ENCODE data around the gene PCDHB6. TPM values are rescaled to one million over a fixed set of nuclear protein-coding genes. Genes with fewer than 3 reads are reported as not detected.
"Not testable (repeated sequence)": the region's sequence is repeated elsewhere in the genome, so short reads cannot be mapped to it uniquely, and the experiment has no call there.

Gene PCDHB6
- total and polyA plus RNA-seq, 9 donors = 0.34 to 2.4 (median 1.7) TPM

DNA sequence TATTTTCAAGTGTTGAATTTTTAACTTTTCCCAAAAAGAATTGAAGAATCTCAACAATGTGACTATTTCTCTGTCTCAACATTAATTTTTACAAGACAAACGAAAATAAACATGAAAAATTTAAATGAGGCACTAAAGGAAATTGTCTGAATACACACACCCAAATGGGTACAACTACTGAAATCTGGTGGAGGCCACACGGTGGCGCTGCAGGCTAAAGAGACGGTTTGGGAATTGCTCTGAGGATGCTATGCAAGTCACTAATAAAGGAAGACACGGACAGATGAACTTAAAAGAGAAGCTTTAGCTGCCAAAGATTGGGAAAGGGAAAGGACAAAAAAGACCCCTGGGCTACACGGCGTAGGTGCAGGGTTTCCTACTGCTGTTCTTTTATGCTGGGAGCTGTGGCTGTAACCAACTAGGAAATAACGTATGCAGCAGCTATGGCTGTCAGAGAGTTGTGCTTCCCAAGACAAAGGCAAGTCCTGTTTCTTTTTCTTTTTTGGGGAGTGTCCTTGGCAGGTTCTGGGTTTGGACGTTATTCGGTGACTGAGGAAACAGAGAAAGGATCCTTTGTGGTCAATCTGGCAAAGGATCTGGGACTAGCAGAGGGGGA, 42.4 kb downstream of the PCDHB6 start, which contains the start of gene PCDHB10:
Gene PCDHB10 (plus strand): TSS at position 244 of the 616 bp plus-strand sequence. CDS start 200 bp downstream, at position 444.
- Histone ChIP-seq H3K36me3 (no peaks in the 10 kb centered on the region), H3K4me3 (no peak within 1 kb of the TSS), H3K27me3 (no peaks in the 10 kb centered on the region), H3K27ac (no peak within 1 kb of the TSS), H3K9me3 (peaks cover 0 to 10% of the 10 kb centered on the region in 2 donors), H3K4me1 (ENCODE audit: insufficient read depth) (no peaks in the 10 kb centered on the region)
- no peak for DNase-seq
- TF ChIP-seq, protein P1, sequence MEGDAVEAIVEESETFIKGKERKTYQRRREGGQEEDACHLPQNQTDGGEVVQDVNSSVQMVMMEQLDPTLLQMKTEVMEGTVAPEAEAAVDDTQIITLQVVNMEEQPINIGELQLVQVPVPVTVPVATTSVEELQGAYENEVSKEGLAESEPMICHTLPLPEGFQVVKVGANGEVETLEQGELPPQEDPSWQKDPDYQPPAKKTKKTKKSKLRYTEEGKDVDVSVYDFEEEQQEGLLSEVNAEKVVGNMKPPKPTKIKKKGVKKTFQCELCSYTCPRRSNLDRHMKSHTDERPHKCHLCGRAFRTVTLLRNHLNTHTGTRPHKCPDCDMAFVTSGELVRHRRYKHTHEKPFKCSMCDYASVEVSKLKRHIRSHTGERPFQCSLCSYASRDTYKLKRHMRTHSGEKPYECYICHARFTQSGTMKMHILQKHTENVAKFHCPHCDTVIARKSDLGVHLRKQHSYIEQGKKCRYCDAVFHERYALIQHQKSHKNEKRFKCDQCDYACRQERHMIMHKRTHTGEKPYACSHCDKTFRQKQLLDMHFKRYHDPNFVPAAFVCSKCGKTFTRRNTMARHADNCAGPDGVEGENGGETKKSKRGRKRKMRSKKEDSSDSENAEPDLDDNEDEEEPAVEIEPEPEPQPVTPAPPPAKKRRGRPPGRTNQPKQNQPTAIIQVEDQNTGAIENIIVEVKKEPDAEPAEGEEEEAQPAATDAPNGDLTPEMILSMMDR (IDR thresholded peaks at IDR 0.05) = no peak
- TF ChIP-seq EP300 (IDR thresholded peaks at IDR 0.05) = no peak
- TF ChIP-seq POLR2A (IDR thresholded peaks at IDR 0.05) = no peak
- 4 to 12% (median 7%) methylated on average over 10 of the region's 10 CpGs for WGBS, 3 donors
- intact Hi-C loops (cut with DNase I) = no loop called here

DNA sequence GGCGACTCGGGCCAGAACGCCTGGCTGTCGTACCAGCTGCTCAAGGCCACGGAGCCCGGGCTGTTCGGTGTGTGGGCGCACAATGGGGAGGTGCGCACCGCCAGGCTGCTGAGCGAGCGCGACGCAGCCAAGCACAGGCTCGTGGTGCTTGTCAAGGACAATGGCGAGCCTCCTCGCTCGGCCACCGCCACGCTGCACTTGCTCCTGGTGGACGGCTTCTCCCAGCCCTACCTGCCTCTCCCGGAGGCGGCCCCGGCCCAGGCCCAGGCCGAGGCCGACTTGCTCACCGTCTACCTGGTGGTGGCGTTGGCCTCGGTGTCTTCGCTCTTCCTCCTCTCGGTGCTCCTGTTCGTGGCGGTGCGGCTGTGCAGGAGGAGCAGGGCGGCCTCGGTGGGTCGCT, 44.5 kb downstream of the PCDHB6 start:
- H3K27ac ChIP-seq, DNase-seq: not testable (repeated sequence)
- 18 to 39% (median 24%) methylated on average over 19 to 26 of the region's 37 CpGs for WGBS, 3 donors

DNA sequence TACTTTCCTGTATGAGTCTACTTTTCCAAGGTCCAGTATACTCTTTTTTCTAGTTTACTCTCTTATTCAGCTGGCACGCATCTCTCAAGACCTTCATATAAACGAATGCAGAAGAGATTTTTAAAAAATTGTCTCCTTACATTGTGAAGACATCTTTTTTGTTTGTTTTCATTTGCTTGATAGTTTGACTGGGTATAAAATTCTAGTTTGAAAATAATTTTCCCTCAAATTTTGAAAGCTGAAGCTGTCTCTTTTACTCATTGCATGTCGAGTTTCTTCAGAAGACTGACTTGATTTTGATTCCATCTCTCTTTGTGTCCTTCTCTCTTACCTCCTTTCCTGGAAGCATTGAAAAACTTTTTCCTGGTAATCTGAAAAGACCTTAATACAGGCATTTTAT, 46.5 kb downstream of the PCDHB6 start:
- no peak overlapping the region for H3K4me3 ChIP-seq
- intact Hi-C loops (cut with DNase I) = no loop called here
- no peaks in the 10 kb centered on the region for H3K36me3 ChIP-seq
- 42 to 63% (median 56%) methylated on average over 3 of the region's 3 CpGs for WGBS, 3 donors
- H3K9me3 ChIP-seq = peaks cover 6 to 10% of the 10 kb centered on the region in 2 donors
- H3K4me1 ChIP-seq (ENCODE audit: insufficient read depth) = no peaks in the 10 kb centered on the region
- TF ChIP-seq EP300 (IDR thresholded peaks at IDR 0.05) = no peak
- no peaks in the 10 kb centered on the region for H3K27me3 ChIP-seq
- DNase-seq = no peak
- H3K27ac ChIP-seq = no peak overlapping the region

More for the DNA sequence above, 44.5 kb downstream of the PCDHB6 start:
- H3K9me3 ChIP-seq; H3K36me3 ChIP-seq; H3K4me1 ChIP-seq (ENCODE audit: insufficient read depth); H3K27me3 ChIP-seq; H3K4me3 ChIP-seq; intact Hi-C loops (cut with DNase I): not testable (repeated sequence)

DNA sequence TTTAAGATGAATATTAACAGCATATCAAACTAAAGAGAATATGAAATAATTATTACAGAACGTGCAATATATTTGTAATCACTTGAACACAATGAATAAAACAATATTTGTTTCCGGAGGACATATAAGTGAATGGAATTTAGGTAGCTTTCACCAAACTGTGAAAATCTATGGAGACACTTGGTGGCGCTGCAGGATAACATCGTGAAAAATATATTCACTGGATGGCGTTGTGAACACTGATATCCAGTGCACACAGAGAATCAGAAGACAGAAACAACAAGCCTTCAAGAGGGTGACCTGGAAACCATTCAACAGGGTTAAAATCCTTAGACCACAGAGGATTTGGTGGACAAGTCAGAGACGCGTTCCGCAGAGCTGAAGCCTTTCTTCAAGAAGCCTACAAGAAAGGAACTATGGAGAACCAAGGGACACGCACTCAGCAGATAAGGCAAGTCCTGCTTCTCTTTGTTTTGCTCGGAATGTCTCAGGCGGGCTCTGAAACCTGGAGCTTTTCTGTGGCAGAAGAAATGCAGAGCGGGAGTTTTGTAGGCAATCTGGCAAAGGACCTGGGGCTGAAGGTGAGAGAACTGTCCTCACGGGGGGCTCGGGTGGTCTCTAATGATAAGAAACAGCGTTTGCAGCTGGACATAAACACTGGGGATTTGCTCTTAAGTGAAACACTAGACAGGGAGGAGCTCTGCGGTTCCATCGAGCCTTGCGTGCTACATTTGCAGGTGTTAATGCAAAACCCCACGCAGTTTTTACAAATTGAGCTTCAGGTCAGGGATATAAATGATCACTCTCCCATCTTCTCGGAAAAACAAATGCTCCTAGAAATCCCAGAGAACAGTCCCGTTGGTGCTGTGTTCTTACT, 49.7 kb downstream of the PCDHB6 start, which contains the start of gene PCDHB11:
Gene PCDHB11 (plus strand): TSS at position 269 of the 877 bp plus-strand sequence. CDS start 148 bp downstream, at position 417.
- H3K36me3 ChIP-seq = no peaks in the 10 kb centered on the region
- intact Hi-C loops (cut with DNase I) = no loop called here
- H3K9me3 ChIP-seq = peaks cover 6 to 18% of the 10 kb centered on the region in 2 donors
- no peak within 1 kb of the TSS for H3K4me3 ChIP-seq
- H3K27ac ChIP-seq = no peak within 1 kb of the TSS
- 18 to 47% (median 45%) methylated on average over 21 of the region's 21 CpGs for WGBS, 3 donors
- H3K4me1 ChIP-seq (ENCODE audit: insufficient read depth) = no peaks in the 10 kb centered on the region
- no peaks in the 10 kb centered on the region for H3K27me3 ChIP-seq
- no peak for DNase-seq
- TF ChIP-seq, protein P1 (IDR thresholded peaks at IDR 0.05) = no peak
- no peak for TF ChIP-seq EP300 (IDR thresholded peaks at IDR 0.05)
- TF ChIP-seq POLR2A (IDR thresholded peaks at IDR 0.05) = no peak

DNA sequence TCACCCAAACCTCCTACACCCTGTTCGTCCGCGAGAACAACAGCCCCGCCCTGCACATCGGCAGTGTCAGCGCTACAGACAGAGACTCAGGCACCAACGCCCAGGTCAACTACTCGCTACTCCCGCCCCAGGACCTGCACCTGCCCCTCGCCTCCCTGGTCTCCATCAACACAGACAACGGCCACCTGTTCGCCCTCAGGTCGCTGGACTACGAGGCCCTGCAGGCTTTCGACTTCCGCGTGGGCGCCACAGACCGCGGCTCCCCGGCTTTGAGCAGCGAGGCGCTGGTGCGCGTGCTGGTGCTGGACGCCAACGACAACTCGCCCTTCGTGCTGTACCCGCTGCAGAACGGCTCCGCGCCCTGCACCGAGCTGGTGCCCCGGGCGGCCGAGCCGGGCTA, 51.3 kb downstream of the PCDHB6 start:
- 25 to 40% (median 28%) methylated on average over 18 to 27 of the region's 38 CpGs for WGBS, 3 donors
- H3K27ac ChIP-seq; H3K36me3 ChIP-seq; H3K4me3 ChIP-seq; DNase-seq; H3K27me3 ChIP-seq; H3K4me1 ChIP-seq (ENCODE audit: insufficient read depth); intact Hi-C loops (cut with DNase I): not testable (repeated sequence)
- H3K9me3 ChIP-seq = peaks cover 6 to 23% of the 10 kb centered on the region in 2 donors

DNA sequence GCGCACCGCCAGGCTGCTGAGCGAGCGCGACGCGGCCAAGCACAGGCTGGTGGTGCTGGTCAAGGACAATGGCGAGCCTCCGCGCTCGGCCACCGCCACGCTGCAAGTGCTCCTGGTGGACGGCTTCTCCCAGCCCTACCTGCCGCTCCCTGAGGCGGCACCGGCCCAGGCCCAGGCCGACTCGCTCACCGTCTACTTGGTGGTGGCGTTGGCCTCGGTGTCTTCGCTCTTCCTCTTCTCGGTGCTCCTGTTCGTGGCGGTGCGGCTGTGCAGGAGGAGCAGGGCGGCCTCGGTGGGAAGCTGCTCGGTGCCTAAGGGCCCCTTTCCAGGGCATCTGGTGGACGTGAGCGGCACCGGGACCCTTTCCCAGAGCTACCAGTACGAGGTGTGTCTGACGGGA, 51.8 kb downstream of the PCDHB6 start:
- H3K36me3 ChIP-seq; H3K27ac ChIP-seq; intact Hi-C loops (cut with DNase I); H3K4me3 ChIP-seq; H3K27me3 ChIP-seq; H3K4me1 ChIP-seq (ENCODE audit: insufficient read depth); DNase-seq: not testable (repeated sequence)
- H3K9me3 ChIP-seq = peaks cover 6 to 23% of the 10 kb centered on the region in 2 donors
- WGBS, 3 donors = 26 to 36% (median 29%) methylated on average over 8 to 31 of the region's 35 CpGs

Other genes starting within 250 kb of the PCDHB6 start
Only the 30 nearest of the 32 such genes appear.
- gene PCDHAC1, start 223.8 kb upstream of the PCDHB6 start, total RNA-seq = under 1 TPM; 0.40 to 0.82 (median 0.57) TPM
- under 1 TPM; 0.04 to 0.15 TPM for gene PCDHAC1, start 223.8 kb upstream of the PCDHB6 start, polyA plus RNA-seq
- 1 to 10 TPM in 2 of 7 donors, under 1 TPM in 5; 0.15 to 2.1 (median 0.72) TPM for gene PCDHAC2, start 183.6 kb upstream of the PCDHB6 start, total RNA-seq
- 1 to 10 TPM in 1 of 2 donors, under 1 TPM in 1; 0.06 to 1.4 TPM for gene PCDHAC2, start 183.6 kb upstream of the PCDHB6 start, polyA plus RNA-seq
- under 1 TPM in 2 of 7 donors, not detected in 5; 0.03 to 0.34 TPM for gene PCDHB1, start 98.7 kb upstream of the PCDHB6 start, total RNA-seq
- not detected for gene PCDHB1, start 98.7 kb upstream of the PCDHB6 start, polyA plus RNA-seq
- 1 to 10 TPM; 1.9 to 4.0 (median 3.3) TPM for gene PCDHB2, start 55.4 kb upstream of the PCDHB6 start, total RNA-seq
- gene PCDHB2, start 55.4 kb upstream of the PCDHB6 start, polyA plus RNA-seq = 1 to 10 TPM; 1.7 to 2.5 TPM
- 1 to 10 TPM; 2.5 to 4.1 (median 3.2) TPM for gene PCDHB3, start 49.6 kb upstream of the PCDHB6 start, total RNA-seq
- 1 to 10 TPM; 1.4 to 2.3 TPM for gene PCDHB3, start 49.6 kb upstream of the PCDHB6 start, polyA plus RNA-seq
- gene PCDHB4, start 28.2 kb upstream of the PCDHB6 start, total RNA-seq = 10 to 100 TPM in 1 of 7 donors, 1 to 10 TPM in 6; 2.5 to 12.6 (median 6.9) TPM
- 1 to 10 TPM; 4.2 to 5.0 TPM for gene PCDHB4, start 28.2 kb upstream of the PCDHB6 start, polyA plus RNA-seq
- 10 to 100 TPM in 5 of 7 donors, 1 to 10 TPM in 2; 7.3 to 16.2 (median 12.7) TPM for gene PCDHB5, start 14.9 kb upstream of the PCDHB6 start, total RNA-seq
- gene PCDHB5, start 14.9 kb upstream of the PCDHB6 start, polyA plus RNA-seq = 1 to 10 TPM; 7.4 to 8.6 TPM
- 1 to 10 TPM; 1.4 to 5.1 (median 4.0) TPM for gene PCDHB7, start 22.6 kb downstream of the PCDHB6 start, total RNA-seq
- gene PCDHB7, start 22.6 kb downstream of the PCDHB6 start, polyA plus RNA-seq = 1 to 10 TPM; 2.2 to 3.0 TPM
- gene PCDHB8, start 27.7 kb downstream of the PCDHB6 start, total RNA-seq = 1 to 10 TPM; 1.2 to 5.8 (median 2.9) TPM
- gene PCDHB8, start 27.7 kb downstream of the PCDHB6 start, polyA plus RNA-seq = 1 to 10 TPM in 1 of 2 donors, under 1 TPM in 1; 0.42 to 1.2 TPM
- 10 to 100 TPM in 2 of 7 donors, 1 to 10 TPM in 5; 5.6 to 11.1 (median 6.9) TPM for gene PCDHB16, start 32.3 kb downstream of the PCDHB6 start, total RNA-seq
- 1 to 10 TPM; 3.1 to 4.2 TPM for gene PCDHB16, start 32.3 kb downstream of the PCDHB6 start, polyA plus RNA-seq
- gene PCDHB9, start 37.1 kb downstream of the PCDHB6 start, total RNA-seq = 1 to 10 TPM; 2.0 to 5.4 (median 3.8) TPM
- 1 to 10 TPM; 1.5 to 3.3 TPM for gene PCDHB9, start 37.1 kb downstream of the PCDHB6 start, polyA plus RNA-seq
- gene PCDHB10, start 42.3 kb downstream of the PCDHB6 start, total RNA-seq = 1 to 10 TPM; 2.7 to 5.2 (median 3.1) TPM
- 1 to 10 TPM; 2.9 to 3.4 TPM for gene PCDHB10, start 42.3 kb downstream of the PCDHB6 start, polyA plus RNA-seq
- 1 to 10 TPM; 2.5 to 9.2 (median 6.0) TPM for gene PCDHB11, start 49.6 kb downstream of the PCDHB6 start, total RNA-seq
- gene PCDHB11, start 49.6 kb downstream of the PCDHB6 start, polyA plus RNA-seq = 1 to 10 TPM; 1.8 to 3.2 TPM
- gene PCDHB12, start 58.7 kb downstream of the PCDHB6 start, total RNA-seq = 1 to 10 TPM; 2.8 to 8.8 (median 6.9) TPM
- gene PCDHB12, start 58.7 kb downstream of the PCDHB6 start, polyA plus RNA-seq = 1 to 10 TPM; 2.8 to 2.9 TPM
- gene PCDHB13, start 63.9 kb downstream of the PCDHB6 start, total RNA-seq = 1 to 10 TPM; 3.9 to 5.9 (median 4.5) TPM
- gene PCDHB13, start 63.9 kb downstream of the PCDHB6 start, polyA plus RNA-seq = 1 to 10 TPM; 1.3 to 3.1 TPM
- gene PCDHB14, start 73.3 kb downstream of the PCDHB6 start, total RNA-seq = 1 to 10 TPM; 3.8 to 7.2 (median 5.4) TPM
- 1 to 10 TPM; 3.8 to 4.5 TPM for gene PCDHB14, start 73.3 kb downstream of the PCDHB6 start, polyA plus RNA-seq
- 10 to 100 TPM in 4 of 7 donors, 1 to 10 TPM in 3; 3.4 to 17.0 (median 10.3) TPM for gene PCDHB15, start 95.3 kb downstream of the PCDHB6 start, total RNA-seq
- 1 to 10 TPM; 6.7 to 8.2 TPM for gene PCDHB15, start 95.3 kb downstream of the PCDHB6 start, polyA plus RNA-seq
- 1 to 10 TPM in 1 of 7 donors, under 1 TPM in 3, not detected in 3; 0.40 to 1.4 (median 0.54) TPM for gene SLC25A2, start 154.0 kb downstream of the PCDHB6 start, total RNA-seq
- under 1 TPM in 1 of 2 donors, not detected in 1; 0.10 TPM for gene SLC25A2, start 154.0 kb downstream of the PCDHB6 start, polyA plus RNA-seq
- gene TAF7, start 170.7 kb downstream of the PCDHB6 start, total RNA-seq = 100 to 1,000 TPM in 4 of 7 donors, 10 to 100 TPM in 3; 65.1 to 141 (median 102) TPM
- gene TAF7, start 170.7 kb downstream of the PCDHB6 start, polyA plus RNA-seq = 100 to 1,000 TPM in 1 of 2 donors, 10 to 100 TPM in 1; 96.4 to 136 TPM
- gene PCDHGA1, start 180.5 kb downstream of the PCDHB6 start, total RNA-seq = 1 to 10 TPM in 3 of 7 donors, under 1 TPM in 4; 0.72 to 2.8 (median 1.00) TPM
- under 1 TPM; 0.29 to 0.90 TPM for gene PCDHGA1, start 180.5 kb downstream of the PCDHB6 start, polyA plus RNA-seq
- 10 to 100 TPM in 5 of 7 donors, 1 to 10 TPM in 2; 7.3 to 13.5 (median 12.0) TPM for gene PCDHGA2, start 188.7 kb downstream of the PCDHB6 start, total RNA-seq
- gene PCDHGA2, start 188.7 kb downstream of the PCDHB6 start, polyA plus RNA-seq = 1 to 10 TPM; 3.0 to 5.4 TPM
- 1 to 10 TPM; 5.3 to 8.6 (median 5.9) TPM for gene PCDHGA3, start 193.8 kb downstream of the PCDHB6 start, total RNA-seq
- 1 to 10 TPM; 1.9 to 2.9 TPM for gene PCDHGA3, start 193.8 kb downstream of the PCDHB6 start, polyA plus RNA-seq
- gene PCDHGB1, start 200.0 kb downstream of the PCDHB6 start, total RNA-seq = 1 to 10 TPM; 3.7 to 9.3 (median 5.5) TPM
- 1 to 10 TPM; 1.1 to 1.4 TPM for gene PCDHGB1, start 200.0 kb downstream of the PCDHB6 start, polyA plus RNA-seq
- 1 to 10 TPM; 4.4 to 8.2 (median 6.6) TPM for gene PCDHGA4, start 205.0 kb downstream of the PCDHB6 start, total RNA-seq
- gene PCDHGA4, start 205.0 kb downstream of the PCDHB6 start, polyA plus RNA-seq = 1 to 10 TPM; 1.2 to 3.8 TPM
- 10 to 100 TPM in 2 of 7 donors, 1 to 10 TPM in 5; 4.5 to 11.9 (median 9.3) TPM for gene PCDHGB2, start 209.9 kb downstream of the PCDHB6 start, total RNA-seq
- 1 to 10 TPM; 1.9 to 4.3 TPM for gene PCDHGB2, start 209.9 kb downstream of the PCDHB6 start, polyA plus RNA-seq
- 1 to 10 TPM; 4.5 to 9.5 (median 6.4) TPM for gene PCDHGA5, start 214.1 kb downstream of the PCDHB6 start, total RNA-seq
- 1 to 10 TPM; 1.7 to 3.2 TPM for gene PCDHGA5, start 214.1 kb downstream of the PCDHB6 start, polyA plus RNA-seq
- gene PCDHGB3, start 220.2 kb downstream of the PCDHB6 start, total RNA-seq = 1 to 10 TPM; 4.1 to 8.6 (median 5.6) TPM
- 1 to 10 TPM; 1.1 to 2.1 TPM for gene PCDHGB3, start 220.2 kb downstream of the PCDHB6 start, polyA plus RNA-seq
- 10 to 100 TPM in 3 of 7 donors, 1 to 10 TPM in 4; 6.7 to 14.5 (median 8.7) TPM for gene PCDHGA6, start 223.8 kb downstream of the PCDHB6 start, total RNA-seq
- 1 to 10 TPM; 3.6 to 4.2 TPM for gene PCDHGA6, start 223.8 kb downstream of the PCDHB6 start, polyA plus RNA-seq
- gene PCDHGA7, start 232.7 kb downstream of the PCDHB6 start, total RNA-seq = 1 to 10 TPM; 4.2 to 8.6 (median 5.8) TPM
- gene PCDHGA7, start 232.7 kb downstream of the PCDHB6 start, polyA plus RNA-seq = 1 to 10 TPM; 1.3 to 2.3 TPM
- gene PCDHGB4, start 237.6 kb downstream of the PCDHB6 start, total RNA-seq = 10 to 100 TPM in 1 of 7 donors, 1 to 10 TPM in 6; 6.0 to 12.0 (median 8.8) TPM
- gene PCDHGB4, start 237.6 kb downstream of the PCDHB6 start, polyA plus RNA-seq = 1 to 10 TPM; 2.1 to 3.1 TPM